GM19025 (cell line): ENCODE data around the gene ZNF385B.

Experiments used
- ATAC-seq: cut with Tn5 transposase; IDR thresholded peaks from one replicate; pipeline ENCODE4 v1.9.1; 2021; ENCODE audit warnings: mild to moderate bottlenecking, low read depth, moderate library complexity; ENCODE audit not compliant: unreplicated experiment

The ZNF385B gene

DNA sequence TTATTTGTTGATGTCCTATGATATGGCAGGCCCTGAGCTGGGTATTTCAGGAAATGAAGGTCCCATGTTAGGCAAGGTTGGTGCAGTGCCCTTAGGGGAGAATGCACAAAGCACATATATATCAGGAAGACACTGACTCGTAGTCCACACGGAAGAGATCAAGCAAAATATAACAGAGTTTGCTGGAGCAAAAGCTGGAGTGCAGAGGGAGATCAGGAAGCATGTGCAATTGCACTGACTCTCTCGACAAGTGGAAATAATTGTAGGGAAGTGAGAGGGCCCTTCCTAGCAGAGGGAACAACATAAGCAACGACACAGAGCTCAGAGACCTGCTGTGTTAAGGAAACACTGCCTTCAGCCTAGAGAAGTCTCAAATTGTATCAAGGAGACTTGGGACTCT is 4.2 kb downstream of the ZNF385B start:
- ATAC-seq = no peak

DNA sequence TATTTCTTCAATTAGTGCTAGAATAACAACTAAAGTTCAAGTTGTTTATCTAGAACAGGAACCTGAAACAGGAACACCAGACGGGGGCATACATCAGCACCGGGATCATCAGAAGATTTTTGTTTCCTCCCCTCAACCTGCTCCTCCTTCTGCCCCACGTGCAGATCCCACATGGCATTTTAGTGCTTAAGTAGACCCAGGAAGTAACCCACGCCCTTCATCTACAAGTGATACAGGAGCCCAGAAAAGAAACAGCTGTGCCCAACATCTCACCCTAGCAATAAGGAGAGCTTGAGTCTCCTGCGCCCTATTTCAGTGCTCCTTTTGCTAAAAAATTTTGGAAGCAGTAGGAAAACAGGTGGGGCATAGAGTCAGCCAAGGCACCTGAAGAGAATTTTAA is 5.2 kb downstream of the ZNF385B start:
- no peak for ATAC-seq

DNA sequence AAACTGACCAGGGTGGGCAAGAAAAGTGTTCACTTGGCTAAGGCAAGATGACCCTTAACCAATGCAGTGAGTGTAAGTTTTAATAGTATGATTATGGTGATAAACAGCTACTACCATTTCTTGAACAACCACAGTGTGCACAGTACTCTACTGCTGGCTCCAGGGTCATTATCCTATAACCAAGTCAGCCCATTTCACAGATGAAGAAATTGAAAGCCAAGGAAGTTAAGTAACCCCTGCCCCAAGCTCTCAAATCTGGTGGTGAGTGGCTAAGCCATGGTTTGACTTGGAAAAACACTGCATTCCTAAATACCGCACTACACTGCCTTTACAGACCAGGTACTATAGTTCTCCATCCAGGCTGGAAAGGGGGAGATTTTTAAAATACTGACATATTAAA is 5.7 kb downstream of the ZNF385B start:
- no peak for ATAC-seq

DNA sequence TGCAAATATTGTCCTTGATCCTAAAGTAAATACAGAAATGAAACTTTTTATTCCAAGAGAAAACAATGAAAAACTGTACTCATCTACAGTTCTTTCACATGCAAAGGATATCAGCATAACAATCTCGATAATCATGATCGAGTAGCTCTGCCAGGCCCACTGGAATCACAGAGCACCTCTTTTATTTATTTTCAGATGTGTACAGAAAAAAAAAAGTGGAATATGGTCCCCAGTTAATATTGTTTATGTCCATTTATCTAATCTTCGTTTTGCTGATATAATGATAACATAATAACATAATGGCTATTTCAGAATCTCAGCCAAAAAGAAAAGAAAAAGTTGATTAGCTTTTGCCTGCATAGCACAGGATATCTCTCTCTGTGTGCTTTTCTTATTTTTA is 6.5 kb downstream of the ZNF385B start:
- ATAC-seq = no peak

DNA sequence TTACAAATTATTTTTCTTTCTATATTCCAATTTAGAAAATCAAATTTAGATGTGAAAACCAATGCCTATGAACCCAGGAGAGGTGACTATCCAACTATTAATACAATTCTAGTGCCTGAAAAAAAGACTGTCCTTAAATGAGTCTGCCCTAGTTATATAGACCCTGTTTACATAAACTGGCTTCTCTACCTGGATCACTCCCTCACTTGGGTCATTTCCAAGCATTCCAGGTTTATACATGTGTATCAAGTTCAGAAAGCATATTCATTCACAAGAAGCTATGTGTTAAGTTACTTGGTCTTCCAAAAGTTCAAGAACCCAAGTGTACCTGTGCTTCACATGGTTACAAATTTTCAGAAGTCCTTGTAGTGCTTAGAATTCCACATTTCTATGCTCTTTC is 8.3 kb downstream of the ZNF385B start:
- no peak for ATAC-seq

DNA sequence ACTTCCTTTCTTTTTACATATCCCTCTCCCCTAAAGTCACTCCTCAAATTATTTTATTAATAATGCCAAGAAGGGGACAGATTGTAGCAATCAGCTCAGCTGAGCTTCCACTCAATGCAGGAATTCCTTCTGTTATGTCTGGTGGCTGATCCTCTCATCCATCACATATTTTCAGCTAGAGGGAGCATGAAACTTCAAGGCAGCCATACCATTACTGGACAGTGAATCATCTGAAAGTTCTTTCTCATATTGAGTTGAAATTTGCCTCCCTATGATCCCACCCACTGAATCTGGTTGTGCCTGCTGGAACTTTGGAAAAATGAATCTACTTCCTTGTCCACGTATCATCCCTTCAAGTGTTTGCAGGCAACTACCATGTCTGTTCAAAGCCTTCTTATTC is 11.2 kb downstream of the ZNF385B start:
- no peak for ATAC-seq

DNA sequence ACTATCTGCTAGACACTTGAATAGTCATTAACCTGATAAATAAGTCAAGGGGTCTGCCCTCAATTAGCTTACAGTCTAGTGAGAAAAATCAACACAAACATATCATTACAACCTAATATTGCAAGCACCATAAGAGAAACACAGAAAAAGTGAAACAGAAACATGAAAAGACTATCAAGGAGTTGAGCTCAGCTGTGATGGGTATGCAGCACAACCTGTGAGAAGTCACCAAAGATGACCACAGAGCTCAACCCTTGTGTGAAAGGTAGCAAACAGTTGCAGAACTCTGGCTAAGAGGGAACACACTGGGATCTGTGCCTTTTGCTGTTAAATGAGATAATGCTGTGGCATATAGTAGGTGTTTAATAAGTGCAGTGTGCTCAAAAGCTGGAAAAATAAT is 11.7 kb downstream of the ZNF385B start:
- ATAC-seq = no peak

DNA sequence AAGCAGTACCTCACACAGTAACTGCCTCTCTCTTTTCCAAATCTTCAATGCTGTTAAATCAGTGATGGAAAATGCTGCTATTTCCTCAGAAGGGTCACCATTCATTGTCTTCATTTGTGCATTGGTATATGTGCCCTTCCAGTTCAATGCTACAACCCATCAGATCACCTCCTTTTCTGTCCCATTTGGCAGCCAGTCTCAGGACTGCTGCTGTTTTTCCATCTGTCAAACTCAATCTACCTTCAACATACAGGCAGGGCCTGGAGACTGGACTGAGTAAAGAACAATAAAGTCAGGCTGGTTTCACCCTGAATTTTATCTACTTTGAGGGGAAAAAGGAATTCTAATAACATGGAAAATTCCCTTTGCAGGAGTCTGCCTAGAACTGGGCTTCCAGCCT is 17.9 kb downstream of the ZNF385B start:
- no peak for ATAC-seq

DNA sequence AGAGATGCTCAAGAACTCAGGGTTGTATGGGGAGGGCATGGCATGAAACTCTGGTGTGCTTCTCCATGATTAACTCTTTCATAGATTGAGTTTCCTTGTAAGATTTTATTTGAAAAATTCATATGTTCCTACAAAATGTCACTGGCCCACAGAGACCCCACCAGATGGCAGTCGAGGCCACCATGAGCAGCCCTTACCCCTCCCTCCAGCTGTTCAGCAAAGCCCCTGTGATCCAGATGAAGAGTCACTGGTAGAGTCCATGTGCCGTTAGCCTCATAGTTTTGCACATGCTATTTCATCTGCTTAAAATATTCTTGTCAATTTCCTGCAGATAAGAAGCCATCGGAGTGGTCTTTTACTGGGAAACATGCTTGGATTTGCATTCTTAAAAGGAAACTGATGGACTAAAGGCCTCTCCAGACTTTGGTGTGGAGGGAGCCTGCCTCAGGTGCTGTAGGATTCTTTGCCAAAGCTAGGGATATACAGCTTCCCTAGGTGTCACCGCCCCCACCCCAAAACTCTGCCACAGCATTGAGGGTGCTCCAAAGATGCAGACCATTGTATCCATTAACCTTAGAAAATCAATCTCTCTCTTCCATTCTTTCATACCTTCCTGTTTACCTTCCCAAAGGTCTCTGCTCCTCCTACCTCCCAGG is 18.8 kb downstream of the ZNF385B start:
- ATAC-seq = no peak

DNA sequence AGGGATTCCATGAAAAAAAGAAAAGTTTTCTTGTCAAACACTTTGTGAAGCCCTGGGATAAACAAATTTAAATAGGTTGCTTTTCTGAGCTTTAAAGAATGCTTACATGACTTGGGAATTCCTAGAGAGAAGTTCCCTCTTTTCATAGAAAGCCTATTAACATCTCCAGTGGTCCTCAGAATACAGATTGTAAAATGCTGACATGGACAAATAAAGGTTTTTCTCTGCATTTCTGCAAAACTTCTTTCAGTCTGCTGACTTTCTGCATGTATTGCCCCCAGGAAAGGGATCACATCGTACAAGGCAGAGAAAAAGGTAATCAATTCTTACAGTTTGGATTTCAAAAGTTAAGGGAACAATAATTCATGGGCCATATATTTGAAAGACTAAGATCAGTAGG is 20.6 kb downstream of the ZNF385B start:
- no peak for ATAC-seq

DNA sequence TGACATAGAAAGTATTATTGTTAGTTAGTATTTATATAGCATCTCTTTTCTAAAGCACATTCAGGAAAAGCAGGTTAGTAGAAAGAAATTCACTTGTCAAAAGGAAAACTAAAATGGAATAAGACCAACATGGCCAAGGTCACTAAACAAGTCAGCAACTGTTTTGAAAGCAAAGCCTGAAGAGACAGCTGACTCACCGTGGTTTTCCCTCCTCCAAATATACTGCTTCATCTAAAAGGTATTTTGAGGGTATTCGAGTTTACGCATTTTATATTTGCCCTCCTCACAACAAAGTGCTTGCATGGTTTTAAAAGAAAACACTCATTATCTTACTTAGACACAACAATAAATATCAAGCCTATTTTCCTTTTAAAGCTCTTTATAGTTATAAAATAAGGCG is 24.0 kb downstream of the ZNF385B start:
- no peak for ATAC-seq

DNA sequence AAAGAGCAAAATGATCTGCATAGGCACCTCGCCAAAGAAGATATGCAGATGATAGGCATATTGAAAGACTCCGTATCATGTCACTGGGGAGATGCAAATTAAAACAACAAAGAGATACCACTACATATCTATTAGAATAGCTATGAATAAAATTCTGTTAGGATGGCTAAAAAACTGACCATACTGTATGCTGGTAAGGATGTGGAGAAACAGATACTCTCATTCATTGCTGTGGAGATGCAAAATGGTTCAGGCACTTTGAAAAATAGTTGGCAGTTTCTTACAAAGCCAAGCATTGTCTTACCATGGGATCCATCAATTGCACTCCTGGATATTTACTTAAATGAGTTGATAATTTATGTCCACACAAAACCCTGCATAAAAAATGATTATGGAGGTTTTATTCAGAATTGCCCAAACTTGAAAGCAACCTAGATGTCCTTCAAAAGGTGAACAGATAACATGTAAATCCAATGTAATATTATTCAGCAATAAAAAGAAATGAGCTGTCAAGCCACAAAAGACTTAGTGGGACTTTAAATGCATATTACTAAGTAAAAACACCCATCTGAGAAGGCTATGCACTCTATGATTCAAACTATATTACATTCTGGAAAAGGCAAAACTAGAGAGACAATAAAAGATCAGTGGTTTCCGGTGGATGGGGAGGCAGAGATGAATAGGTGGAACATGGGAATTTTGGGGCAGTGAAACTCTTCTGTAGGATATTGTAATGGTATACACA is 31.2 kb downstream of the ZNF385B start:
- no peak for ATAC-seq

DNA sequence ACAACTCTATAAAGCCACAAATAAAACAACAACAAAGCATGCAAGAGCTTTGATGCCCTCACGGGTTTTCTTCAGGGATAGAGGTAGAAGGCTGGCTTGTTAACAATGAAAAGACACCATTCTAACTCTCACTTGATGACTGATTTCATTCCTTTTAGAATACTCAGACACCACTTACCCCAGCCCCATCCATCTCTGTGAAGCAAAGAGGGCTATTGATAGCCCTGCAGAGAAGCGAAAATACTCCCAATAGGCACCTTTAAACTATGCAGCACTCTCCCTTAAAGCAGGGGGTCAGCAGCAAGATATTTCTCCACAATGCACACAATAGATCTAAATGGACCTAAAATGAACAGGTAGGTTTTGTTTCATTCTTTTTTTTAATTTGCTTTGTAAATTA is 35.1 kb downstream of the ZNF385B start:
- no peak for ATAC-seq

DNA sequence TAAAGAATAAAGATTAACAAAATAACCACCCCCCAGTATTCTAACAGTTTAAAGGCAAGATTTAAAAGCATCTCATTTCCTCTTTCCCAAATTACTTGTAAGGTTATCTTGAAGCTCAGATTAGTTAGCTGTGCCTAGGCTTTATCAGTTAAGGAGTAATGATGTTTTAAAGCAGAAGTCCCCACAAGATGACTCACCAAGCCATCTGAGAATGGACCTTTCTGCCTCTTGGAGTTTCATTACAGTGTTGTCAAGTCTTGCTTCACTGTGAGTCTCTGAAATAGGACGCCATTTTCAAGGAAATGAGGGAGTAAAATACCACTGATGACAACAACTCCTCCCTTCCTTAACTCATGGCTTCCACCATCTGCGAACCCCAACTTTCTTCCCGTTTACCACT is 35.9 kb downstream of the ZNF385B start:
- ATAC-seq = no peak

DNA sequence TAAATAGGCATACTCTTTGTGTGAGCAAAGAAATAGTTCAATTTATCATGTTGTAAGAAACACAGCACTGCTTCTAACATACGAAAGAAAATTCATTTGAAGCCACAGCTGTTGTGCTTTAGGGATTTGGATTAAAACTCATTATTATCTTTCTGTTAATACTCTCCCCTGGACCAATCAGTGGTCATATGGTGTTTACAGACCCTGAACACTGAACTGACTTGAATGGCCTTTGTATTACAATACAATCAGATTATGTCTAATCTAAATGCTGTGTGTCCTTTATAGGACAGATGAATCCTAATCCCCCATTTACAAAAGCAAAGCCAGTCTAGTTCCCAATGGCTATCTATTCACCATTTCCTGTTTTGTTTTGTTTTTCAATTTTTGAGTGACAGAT is 36.5 kb downstream of the ZNF385B start:
- no peak for ATAC-seq

DNA sequence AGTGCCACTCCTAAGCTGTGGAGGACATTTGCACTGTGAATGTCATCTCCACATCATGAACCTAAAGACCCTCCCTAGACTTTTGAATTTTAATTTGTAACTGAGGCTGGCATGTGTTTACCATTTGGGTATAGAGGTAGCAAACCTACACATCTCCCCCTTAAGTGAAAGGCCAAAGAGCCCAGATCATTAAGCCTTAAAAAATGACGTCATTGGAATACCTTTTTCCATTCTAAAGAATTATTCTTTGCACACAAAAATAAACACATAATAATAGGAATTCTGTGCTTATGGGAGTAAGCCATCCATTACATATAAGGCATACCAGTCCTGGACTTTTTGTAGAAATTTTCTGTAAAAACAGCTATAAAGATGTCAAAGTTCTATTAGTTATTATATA is 38.9 kb downstream of the ZNF385B start:
- ATAC-seq = no peak

DNA sequence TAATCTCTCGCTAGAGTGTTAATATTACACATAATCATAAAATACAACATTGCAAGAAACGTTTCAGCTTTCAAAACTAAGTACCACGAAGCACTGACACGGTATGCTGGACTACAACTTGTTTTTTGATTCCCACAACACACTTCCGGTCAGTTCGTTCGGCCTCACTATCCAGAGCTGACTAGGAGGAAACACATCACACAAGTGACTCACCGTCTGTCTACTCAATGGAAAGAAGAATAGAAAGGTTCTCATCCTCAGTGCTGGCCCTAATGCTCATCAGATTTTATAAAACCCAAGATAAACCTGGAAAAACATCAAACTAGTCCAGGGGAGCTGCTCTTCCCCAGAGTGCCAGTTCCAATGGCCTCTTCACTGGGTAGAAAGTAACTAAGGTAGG is 42.9 kb downstream of the ZNF385B start:
- no peak for ATAC-seq

DNA sequence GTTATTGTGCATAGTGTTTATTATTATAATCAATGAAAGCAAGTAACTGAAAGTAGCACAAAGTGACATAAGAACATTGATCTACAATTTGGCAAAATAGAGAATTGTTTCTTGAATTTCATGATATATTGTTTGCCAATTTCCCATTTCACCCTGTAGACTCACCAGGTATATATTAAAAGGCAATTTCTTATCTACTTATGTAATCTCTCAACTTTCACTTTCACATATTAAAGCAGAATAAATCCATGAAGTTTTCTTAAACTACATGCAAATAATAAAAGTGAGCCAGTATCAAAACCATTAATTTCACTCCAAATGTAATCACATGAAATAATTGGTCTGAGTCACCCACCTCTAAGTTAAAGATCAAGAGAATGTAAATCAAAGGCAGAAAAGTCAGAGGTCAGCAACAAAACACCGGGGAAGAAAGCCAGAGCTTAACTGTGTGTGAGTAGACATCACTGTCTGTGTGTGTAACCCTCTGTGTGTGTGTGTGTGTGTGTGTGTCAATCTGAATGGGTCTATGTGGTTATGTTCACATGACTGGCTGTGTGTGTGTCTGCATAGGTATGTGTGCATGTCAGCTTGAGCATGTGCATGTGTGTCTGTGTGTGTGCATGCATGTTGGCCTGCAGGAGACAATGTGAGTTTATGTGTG is 44.1 kb downstream of the ZNF385B start:
- no peak for ATAC-seq

DNA sequence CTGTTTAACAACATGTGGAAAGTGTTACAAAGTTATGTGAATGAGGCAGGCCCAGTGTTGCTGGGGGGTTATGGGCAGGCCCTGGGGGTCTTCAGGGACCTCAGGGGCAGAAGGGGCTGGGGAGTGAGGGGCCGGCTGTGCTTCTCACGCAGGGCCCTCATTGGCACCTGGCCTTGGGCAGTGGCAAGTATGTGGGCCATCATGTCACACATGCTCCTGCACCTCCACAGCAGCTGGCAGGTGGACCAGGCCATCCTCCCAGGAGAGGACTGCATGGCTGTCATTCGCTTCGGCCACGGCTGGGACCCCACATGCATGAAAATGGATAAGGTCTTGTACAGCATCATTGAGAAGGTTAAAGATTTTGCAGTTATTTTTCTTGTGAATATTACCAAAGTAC is 47.4 kb downstream of the ZNF385B start:
- no peak for ATAC-seq

DNA sequence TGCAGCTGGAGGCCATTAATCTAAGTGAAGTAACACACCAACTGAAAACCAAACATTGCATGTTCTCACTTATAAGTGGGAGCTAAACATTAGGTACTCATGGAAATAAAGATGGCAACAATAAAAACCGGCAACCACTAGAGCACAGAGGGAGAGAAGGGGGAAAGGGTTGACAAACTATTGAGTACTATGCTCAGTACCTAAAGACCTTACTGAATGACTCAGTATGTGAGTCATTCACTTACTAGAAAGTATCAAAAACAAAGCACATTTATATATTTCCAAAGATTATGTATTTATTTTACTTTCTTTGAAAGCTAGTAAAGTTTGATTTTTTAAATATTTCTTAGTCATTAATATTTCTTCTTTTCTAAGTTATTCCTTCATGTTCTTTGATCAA is 48.9 kb downstream of the ZNF385B start:
- ATAC-seq = no peak

DNA sequence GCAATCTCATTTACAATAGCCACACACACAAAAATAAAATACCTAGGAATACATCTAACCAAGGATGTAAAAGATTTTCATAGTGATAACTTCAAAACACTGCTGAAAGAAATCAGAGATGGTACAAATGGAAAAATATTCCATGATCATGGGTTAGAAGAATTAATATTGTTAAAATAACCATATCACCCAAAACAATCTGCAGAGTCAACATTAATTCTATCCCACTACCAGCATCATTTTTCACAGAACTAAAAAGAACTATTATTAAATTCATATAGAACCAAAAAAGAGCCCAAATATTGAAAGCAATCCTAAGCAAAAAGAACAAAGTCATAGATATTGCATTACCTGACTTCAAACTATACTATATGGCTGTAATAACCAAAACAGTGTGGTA is 50.4 kb downstream of the ZNF385B start:
- ATAC-seq = no peak

DNA sequence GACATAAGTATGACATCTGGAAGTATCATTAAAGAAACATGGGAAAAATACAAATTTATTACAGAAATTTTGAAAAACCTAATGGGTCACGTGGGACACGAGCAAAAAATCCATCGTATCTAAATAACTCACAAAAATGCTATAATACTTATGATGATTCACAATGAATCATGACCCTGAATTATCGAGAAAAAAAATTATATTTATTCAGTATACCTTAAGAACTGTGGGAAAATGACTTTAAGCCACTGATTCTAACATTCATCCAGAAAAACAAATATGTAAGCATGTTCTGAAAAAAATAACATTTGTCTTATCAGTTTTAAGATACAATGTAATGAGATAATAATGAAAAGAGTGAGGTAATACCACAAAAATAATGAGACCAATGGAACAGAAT is 51.8 kb downstream of the ZNF385B start:
- no peak for ATAC-seq
